Activated naive CD8-positive, alpha-beta T cell treated with anti-CD3 and anti-CD28 coated beads, Interleukin-2, amount 50 U/mL, for 24 hours (primary cell): ENCODE measurements around the gene ZNF365.
"Not testable (repeated sequence)": the region's sequence is repeated elsewhere in the genome, so short reads cannot be mapped to it uniquely, and the experiment has no call there.

Source experiments
- ATAC-seq: fragments of 150-1000 bp; cut with Tn5 transposase; one replicate; pipeline ENCODE4 v1.10.0; 2021
- DNase-seq: peaks from one replicate; pipeline ENCODE4 v3.0.0; 2021
- H3K27ac Mint-ChIP-seq: one replicate; pipeline ENCODE4 v1.8.0; 2021; ENCODE audit warnings: mild to moderate bottlenecking, mixed read lengths
- H3K27me3 Mint-ChIP-seq: one replicate; pipeline ENCODE4 v1.8.0; 2021; ENCODE audit warnings: mixed read lengths
- H3K36me3 Mint-ChIP-seq: one replicate; pipeline ENCODE4 v1.8.0; 2021; ENCODE audit warnings: low read depth, mixed read lengths
- H3K4me1 Mint-ChIP-seq: one replicate; pipeline ENCODE4 v1.8.0; 2021; ENCODE audit warnings: mixed read lengths
- H3K4me3 Mint-ChIP-seq: one replicate; pipeline ENCODE4 v1.8.0; 2021; ENCODE audit warnings: mild to moderate bottlenecking, moderate library complexity, mixed read lengths
- H3K9me3 Mint-ChIP-seq: one replicate; pipeline ENCODE4 v1.8.0; 2021; ENCODE audit warnings: mixed read lengths

ZNF365 gene

DNA sequence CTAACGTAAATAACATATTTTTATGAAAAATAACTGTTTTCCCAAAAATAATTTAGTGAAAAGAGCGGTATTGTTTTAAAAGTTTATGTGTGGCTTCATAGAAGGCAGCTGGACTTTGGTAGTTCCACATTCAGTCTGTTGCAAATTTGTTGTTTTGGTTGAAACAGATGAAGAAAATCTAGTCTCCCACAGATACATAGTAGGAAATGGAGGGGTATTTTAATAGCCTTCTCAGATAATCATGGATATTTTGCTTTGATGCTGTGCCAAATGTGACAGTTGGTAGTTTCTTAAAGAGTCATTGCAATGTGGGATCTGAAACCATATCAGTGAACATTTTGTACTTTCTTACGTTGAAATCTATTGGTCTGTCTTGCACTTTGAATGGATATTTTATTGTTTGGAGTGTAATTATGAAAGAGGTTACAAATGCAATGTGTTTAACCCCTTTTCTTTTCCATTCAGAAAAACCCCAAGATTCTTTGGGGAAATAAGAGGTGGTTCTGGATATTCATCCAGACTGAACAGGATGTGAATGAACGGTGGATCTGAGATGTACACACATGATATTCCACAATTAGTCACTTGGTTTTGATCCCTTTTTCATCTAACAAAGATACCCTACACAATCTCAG, 10.4 kb downstream of the ZNF365 start:
- DNase-seq (no peak), ATAC-seq (no peak)
- peaks cover 31% of the 10 kb centered on the region for H3K4me1 Mint-ChIP-seq
- H3K9me3 Mint-ChIP-seq: peaks cover 4% of the 10 kb centered on the region
- peaks cover 12% of the 10 kb centered on the region for H3K27me3 Mint-ChIP-seq
- H3K36me3 Mint-ChIP-seq: no peaks in the 10 kb centered on the region
- H3K27ac Mint-ChIP-seq: peak overlapping the region; percentile 57
- peak overlapping the region; percentile 19 for H3K4me3 Mint-ChIP-seq

GRCh38 chr10:62386356-62387320, 12.5 kb downstream of the ZNF365 start:
- ATAC-seq: no peak
- Mint-ChIP-seq H3K4me3 (no peak overlapping the region), H3K27ac (no peak overlapping the region), H3K4me1 (peaks cover 29% of the 10 kb centered on the region), H3K36me3 (no peaks in the 10 kb centered on the region), H3K27me3 (peaks cover 9% of the 10 kb centered on the region), H3K9me3 (peaks cover 4% of the 10 kb centered on the region)
- no peak for DNase-seq

DNA sequence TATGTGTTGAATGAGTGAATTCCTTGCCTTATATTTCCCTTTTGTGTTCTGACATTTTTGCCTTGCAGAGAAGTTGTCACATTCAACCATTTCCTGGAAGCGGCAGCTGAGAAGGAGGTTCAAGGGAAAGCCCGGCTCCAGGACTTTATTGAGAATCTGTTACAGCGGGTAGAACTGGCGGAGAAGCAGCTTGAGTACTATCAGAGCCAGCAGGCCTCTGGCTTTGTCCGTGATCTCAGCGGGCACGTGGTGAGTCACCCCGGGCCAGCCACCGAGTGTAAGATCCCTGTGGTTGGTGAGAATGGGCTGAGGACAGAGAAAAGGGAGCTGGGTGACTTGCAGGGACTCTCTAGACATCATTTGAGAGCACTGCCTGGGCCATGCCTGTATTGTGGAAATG, 14.2 kb downstream of the ZNF365 start:
- ATAC-seq (no peak), DNase-seq (no peak)
- H3K4me1 Mint-ChIP-seq: peaks cover 24% of the 10 kb centered on the region
- H3K36me3 Mint-ChIP-seq: no peaks in the 10 kb centered on the region
- no peak overlapping the region for H3K27ac Mint-ChIP-seq
- peaks cover 9% of the 10 kb centered on the region for H3K27me3 Mint-ChIP-seq
- no peak overlapping the region for H3K4me3 Mint-ChIP-seq
- H3K9me3 Mint-ChIP-seq: no peaks in the 10 kb centered on the region

GRCh38 chr10:62390497-62391176, 16.5 kb downstream of the ZNF365 start:
- no peaks in the 10 kb centered on the region for H3K36me3 Mint-ChIP-seq

GRCh38 chr10:62393237-62393636, 19.1 kb downstream of the ZNF365 start:
- Mint-ChIP-seq H3K36me3 (no peaks in the 10 kb centered on the region), H3K4me3 (no peak overlapping the region), H3K27ac (no peak overlapping the region), H3K9me3 (no peaks in the 10 kb centered on the region), H3K27me3 (peaks cover 12% of the 10 kb centered on the region), H3K4me1 (no peaks in the 10 kb centered on the region)
- ATAC-seq (no peak), DNase-seq (no peak)

More at GRCh38 chr10:62390497-62391176, 16.5 kb downstream of the ZNF365 start:
- DNase-seq: no peak
- ATAC-seq: no peak
- peaks cover 6% of the 10 kb centered on the region for H3K4me1 Mint-ChIP-seq
- H3K9me3 Mint-ChIP-seq: no peaks in the 10 kb centered on the region
- H3K27me3 Mint-ChIP-seq: peaks cover 16% of the 10 kb centered on the region
- no peak overlapping the region for H3K27ac Mint-ChIP-seq
- no peak overlapping the region for H3K4me3 Mint-ChIP-seq

- Mint-ChIP-seq H3K27ac (no peak overlapping the region), H3K27me3 (peaks cover 12% of the 10 kb centered on the region), H3K9me3 (no peaks in the 10 kb centered on the region), H3K36me3 (no peaks in the 10 kb centered on the region), H3K4me1 (no peaks in the 10 kb centered on the region), H3K4me3 (no peak overlapping the region)
- no peak for DNase-seq
- no peak for ATAC-seq
These were observed 20.4 kb downstream of the ZNF365 start for GRCh38 chr10:62394556-62395018.

DNA sequence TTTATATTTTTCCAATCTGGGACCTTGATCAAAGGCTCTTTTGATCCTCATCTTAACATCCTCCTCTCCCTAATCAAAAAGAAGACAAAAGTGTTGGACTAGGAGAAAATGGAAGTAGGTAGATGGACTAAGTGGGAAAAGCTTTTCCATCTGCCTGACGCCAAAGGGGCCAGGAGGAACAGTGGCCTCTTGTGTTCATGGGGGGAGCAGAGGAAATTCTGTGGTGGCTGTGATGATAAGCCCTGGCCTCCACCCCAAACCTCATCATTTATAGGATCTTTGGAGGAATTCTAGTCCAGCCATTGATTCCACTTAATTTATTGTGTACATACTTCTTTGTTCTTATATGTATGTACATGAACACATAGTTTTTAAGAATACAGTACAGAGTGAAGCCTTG, 21.7 kb downstream of the ZNF365 start:
- no peak overlapping the region for H3K27ac Mint-ChIP-seq
- no peak for ATAC-seq
- no peaks in the 10 kb centered on the region for H3K9me3 Mint-ChIP-seq
- no peaks in the 10 kb centered on the region for H3K36me3 Mint-ChIP-seq
- H3K4me3 Mint-ChIP-seq: no peak overlapping the region
- no peaks in the 10 kb centered on the region for H3K4me1 Mint-ChIP-seq
- DNase-seq: no peak
- peaks cover 12% of the 10 kb centered on the region for H3K27me3 Mint-ChIP-seq

- Mint-ChIP-seq H3K27me3 (peaks cover 12% of the 10 kb centered on the region), H3K27ac (no peak overlapping the region), H3K36me3 (no peaks in the 10 kb centered on the region), H3K4me3 (no peak overlapping the region), H3K4me1 (no peaks in the 10 kb centered on the region), H3K9me3 (no peaks in the 10 kb centered on the region)
- no peak for ATAC-seq
- no peak for DNase-seq
These were observed 22.7 kb downstream of the ZNF365 start for GRCh38 chr10:62396864-62397263.

DNA sequence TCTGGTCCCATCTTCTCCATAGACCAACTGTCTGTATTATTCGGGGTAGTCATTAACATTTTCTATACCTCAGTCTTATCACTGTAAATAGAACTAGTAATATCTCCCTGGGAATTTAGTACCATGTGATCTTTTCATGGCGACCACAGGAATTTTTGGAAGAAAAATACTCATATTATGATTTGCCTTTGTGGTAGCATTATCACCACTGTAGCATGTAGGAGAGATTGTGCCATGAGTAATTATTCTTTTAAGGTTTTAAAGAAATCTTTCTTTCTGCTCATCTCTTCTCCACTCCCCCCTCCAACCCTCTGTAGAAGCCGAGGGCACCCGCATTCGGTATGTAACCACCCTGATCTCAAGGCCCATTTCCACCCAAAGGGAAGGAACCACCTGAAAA, 25.0 kb downstream of the ZNF365 start:
- Mint-ChIP-seq H3K27me3 (peaks cover 13% of the 10 kb centered on the region), H3K9me3 (no peaks in the 10 kb centered on the region), H3K27ac (no peak overlapping the region), H3K4me1 (no peaks in the 10 kb centered on the region), H3K36me3 (peaks cover 2% of the 10 kb centered on the region), H3K4me3 (no peak overlapping the region)
- DNase-seq (no peak), ATAC-seq (no peak)

DNA sequence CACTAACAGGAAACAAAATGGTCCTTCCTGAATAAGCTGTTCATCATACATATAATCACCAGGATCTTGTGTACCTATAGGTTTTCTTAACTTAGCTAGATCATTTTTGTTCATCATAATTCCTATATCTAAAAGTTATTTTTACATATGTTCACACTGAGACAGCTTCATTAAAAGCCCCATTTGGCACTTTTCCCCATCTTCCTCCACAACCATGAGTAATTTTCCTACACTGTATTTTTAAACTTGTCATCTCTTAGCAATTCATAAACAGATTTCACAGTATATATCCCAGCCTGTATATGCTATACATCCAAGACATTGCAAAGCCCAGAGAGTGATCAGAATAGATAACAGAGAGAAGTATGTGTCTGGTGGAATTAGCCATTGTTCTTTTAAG, 28.3 kb downstream of the ZNF365 start:
- no peak overlapping the region for H3K27ac Mint-ChIP-seq
- peaks cover 3% of the 10 kb centered on the region for H3K9me3 Mint-ChIP-seq
- ATAC-seq (no peak), DNase-seq (no peak)
- H3K4me3 Mint-ChIP-seq: no peak overlapping the region
- H3K36me3 Mint-ChIP-seq: peaks cover 3% of the 10 kb centered on the region
- no peaks in the 10 kb centered on the region for H3K4me1 Mint-ChIP-seq
- peaks cover 9% of the 10 kb centered on the region for H3K27me3 Mint-ChIP-seq

DNA sequence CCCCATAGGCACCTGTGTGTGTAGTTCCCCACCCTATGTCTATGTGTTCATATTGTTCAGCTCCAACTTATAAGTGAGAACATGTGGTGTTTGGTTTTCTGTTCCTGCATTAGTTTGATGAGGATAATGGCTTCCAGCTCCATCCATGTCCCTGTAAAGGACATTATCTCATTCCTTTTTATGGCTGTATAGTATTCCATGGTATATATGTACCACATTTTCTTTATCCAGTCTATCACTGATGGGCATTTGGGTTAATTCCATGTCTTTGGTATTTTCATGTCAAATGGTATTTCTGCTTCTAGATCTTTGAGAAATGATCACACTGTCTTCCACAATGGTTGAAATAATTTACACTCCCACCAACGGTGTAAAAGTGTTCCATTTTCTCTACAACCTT, 36.4 kb downstream of the ZNF365 start:
- Mint-ChIP-seq H3K27me3 (peaks cover 26% of the 10 kb centered on the region), H3K9me3 (peaks cover 26% of the 10 kb centered on the region)
- not testable (repeated sequence) for H3K4me3 Mint-ChIP-seq, H3K4me1 Mint-ChIP-seq, DNase-seq, ATAC-seq, H3K27ac Mint-ChIP-seq, H3K36me3 Mint-ChIP-seq

DNA sequence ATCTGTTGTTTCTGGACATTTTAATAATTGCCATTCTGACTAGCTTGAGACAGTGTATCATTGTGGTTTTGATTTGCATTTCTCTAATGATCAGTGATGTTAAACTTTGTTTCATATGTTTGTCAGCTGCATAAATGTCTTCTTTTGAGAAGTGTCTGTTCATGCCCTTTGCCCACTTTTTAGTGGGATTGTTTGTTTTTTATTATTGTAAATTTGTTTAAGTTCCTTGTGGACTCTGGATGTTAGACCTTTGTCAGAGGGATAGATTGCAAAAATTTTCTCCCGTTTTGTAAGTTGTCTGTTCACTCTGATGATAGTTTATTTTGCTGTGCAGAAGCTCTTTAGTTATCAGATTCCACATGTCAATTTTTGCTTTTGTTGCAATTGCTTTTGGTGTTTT, 36.8 kb downstream of the ZNF365 start:
- not testable (repeated sequence) for H3K36me3 Mint-ChIP-seq, ATAC-seq, DNase-seq, H3K27ac Mint-ChIP-seq, H3K4me3 Mint-ChIP-seq, H3K4me1 Mint-ChIP-seq
- Mint-ChIP-seq H3K9me3 (peaks cover 26% of the 10 kb centered on the region), H3K27me3 (peaks cover 27% of the 10 kb centered on the region)

- H3K27me3 Mint-ChIP-seq: peaks cover 39% of the 10 kb centered on the region
- peaks cover 2% of the 10 kb centered on the region for H3K36me3 Mint-ChIP-seq
- ATAC-seq (no peak), DNase-seq (no peak)
- H3K9me3 Mint-ChIP-seq: peaks cover 19% of the 10 kb centered on the region
- no peak overlapping the region for H3K27ac Mint-ChIP-seq
- H3K4me1 Mint-ChIP-seq: no peaks in the 10 kb centered on the region
- no peak overlapping the region for H3K4me3 Mint-ChIP-seq
These were observed 38.9 kb downstream of the ZNF365 start for GRCh38 chr10:62413048-62413447.

DNA sequence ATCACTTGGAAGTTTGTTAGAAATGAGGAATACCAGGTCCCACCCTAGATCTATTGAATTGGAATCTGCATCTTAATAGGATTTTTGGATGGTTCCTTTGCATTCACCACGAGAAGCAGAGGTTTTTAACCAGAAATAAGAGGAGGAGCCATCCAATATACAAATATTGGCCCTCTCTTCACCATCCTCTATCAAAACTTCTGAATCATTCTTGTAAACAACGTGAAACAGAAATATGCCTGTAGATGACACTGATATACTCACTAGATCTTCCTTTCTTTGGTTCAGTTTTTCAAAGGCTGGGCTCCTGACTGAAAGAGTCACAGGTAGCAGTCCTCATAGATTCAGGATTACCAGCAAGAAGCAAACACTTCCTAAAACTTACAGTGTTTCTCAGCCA, 39.5 kb downstream of the ZNF365 start:
- Mint-ChIP-seq H3K27ac (no peak overlapping the region), H3K4me3 (no peak overlapping the region), H3K27me3 (peaks cover 39% of the 10 kb centered on the region), H3K36me3 (peaks cover 2% of the 10 kb centered on the region), H3K4me1 (no peaks in the 10 kb centered on the region), H3K9me3 (peaks cover 13% of the 10 kb centered on the region)
- no peak for ATAC-seq
- DNase-seq: no peak
